ENCODE results near the gene STK39.
"Not testable (repeated sequence)": the region's sequence is repeated elsewhere in the genome, so short reads cannot be mapped to it uniquely, and the experiment has no call there.

The STK39 gene

DNA sequence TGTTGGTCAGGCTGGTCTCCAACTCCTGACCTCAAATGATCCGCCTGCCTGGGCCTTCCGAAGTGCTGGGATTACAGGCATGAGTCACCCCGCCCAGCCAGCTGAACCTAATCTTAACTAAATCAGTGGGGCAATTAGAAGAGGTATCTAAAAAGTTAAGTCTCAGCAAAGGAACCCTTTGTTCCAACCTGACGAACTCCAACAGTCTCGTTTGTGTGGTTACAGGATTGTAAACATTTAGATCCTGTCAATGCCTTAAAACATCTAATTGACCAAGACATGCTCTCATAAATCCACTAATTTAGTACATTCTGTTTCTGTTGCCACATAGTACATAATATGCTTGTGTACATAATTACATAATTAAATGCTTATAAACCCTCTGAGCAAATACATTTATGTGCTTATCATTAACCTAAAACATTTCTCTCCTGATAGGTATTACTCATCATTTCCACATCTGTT, 31.1 kb upstream of the STK39 start:
- Histone ChIP-seq H3K27ac (ENCODE audit: low read length) (no peak overlapping the region), H3K9me3 (ENCODE audit: insufficient read depth, low read length, severe bottlenecking) (no peaks in the 10 kb centered on the region), H3K4me3 (ENCODE audit: low read depth in 1 of 2, low read length in 2 of 2) (no peak overlapping the region), H3K4me2 (ENCODE audit: insufficient read depth, low read length) (no peak overlapping the region), H4K20me1 (ENCODE audit: insufficient read depth, low read length) (no peaks in the 10 kb centered on the region), H3K36me3 (ENCODE audit: insufficient read depth, low read length) (no peaks in the 10 kb centered on the region), H3K27me3 (ENCODE audit: insufficient read depth, low read length, poor library complexity) (peaks cover 8% of the 10 kb centered on the region), H3K9ac (ENCODE audit: low read depth, low read length) (no peak overlapping the region), H2AFZ (ENCODE audit: low read depth, low read length) (no peak overlapping the region), H3K79me2 (ENCODE audit: insufficient read depth, low read length) (no peaks in the 10 kb centered on the region), H3K4me1 (ENCODE audit: insufficient read depth, low read length) (no peaks in the 10 kb centered on the region)
- no peak for DNase-seq
- ATAC-seq (ENCODE audit: insufficient read depth, low read depth) = no peak
- TF ChIP-seq, protein P1, sequence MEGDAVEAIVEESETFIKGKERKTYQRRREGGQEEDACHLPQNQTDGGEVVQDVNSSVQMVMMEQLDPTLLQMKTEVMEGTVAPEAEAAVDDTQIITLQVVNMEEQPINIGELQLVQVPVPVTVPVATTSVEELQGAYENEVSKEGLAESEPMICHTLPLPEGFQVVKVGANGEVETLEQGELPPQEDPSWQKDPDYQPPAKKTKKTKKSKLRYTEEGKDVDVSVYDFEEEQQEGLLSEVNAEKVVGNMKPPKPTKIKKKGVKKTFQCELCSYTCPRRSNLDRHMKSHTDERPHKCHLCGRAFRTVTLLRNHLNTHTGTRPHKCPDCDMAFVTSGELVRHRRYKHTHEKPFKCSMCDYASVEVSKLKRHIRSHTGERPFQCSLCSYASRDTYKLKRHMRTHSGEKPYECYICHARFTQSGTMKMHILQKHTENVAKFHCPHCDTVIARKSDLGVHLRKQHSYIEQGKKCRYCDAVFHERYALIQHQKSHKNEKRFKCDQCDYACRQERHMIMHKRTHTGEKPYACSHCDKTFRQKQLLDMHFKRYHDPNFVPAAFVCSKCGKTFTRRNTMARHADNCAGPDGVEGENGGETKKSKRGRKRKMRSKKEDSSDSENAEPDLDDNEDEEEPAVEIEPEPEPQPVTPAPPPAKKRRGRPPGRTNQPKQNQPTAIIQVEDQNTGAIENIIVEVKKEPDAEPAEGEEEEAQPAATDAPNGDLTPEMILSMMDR (IDR thresholded peaks at IDR 0.05; ENCODE audit: borderline replicate concordance, extremely low read depth, low read length, poor library complexity, severe bottlenecking) = no peak
- no peak for TF ChIP-seq EZH2 (IDR thresholded peaks at IDR 0.05; ENCODE audit: borderline replicate concordance, low read depth, low read length, severe bottlenecking)

GRCh38 chr2:168277276-168277675, 29.9 kb upstream of the STK39 start:
- no peaks in the 10 kb centered on the region for H3K9me3 ChIP-seq (ENCODE audit: insufficient read depth, low read length, severe bottlenecking)
- no peak overlapping the region for H3K9ac ChIP-seq (ENCODE audit: low read depth, low read length)
- no peaks in the 10 kb centered on the region for H3K79me2 ChIP-seq (ENCODE audit: insufficient read depth, low read length)
- no peak for ATAC-seq (ENCODE audit: insufficient read depth, low read depth)
- H3K4me2 ChIP-seq (ENCODE audit: insufficient read depth, low read length) = no peak overlapping the region
- H3K4me1 ChIP-seq (ENCODE audit: insufficient read depth, low read length) = no peaks in the 10 kb centered on the region
- H3K27me3 ChIP-seq (ENCODE audit: insufficient read depth, low read length, poor library complexity) = peaks cover 8% of the 10 kb centered on the region
- TF ChIP-seq EZH2 (IDR thresholded peaks at IDR 0.05; ENCODE audit: borderline replicate concordance, low read depth, low read length, severe bottlenecking) = no peak
- TF ChIP-seq, protein P1 (IDR thresholded peaks at IDR 0.05; ENCODE audit: borderline replicate concordance, extremely low read depth, low read length, poor library complexity, severe bottlenecking) = no peak
- H4K20me1 ChIP-seq (ENCODE audit: insufficient read depth, low read length) = no peaks in the 10 kb centered on the region
- H2AFZ ChIP-seq (ENCODE audit: low read depth, low read length) = no peak overlapping the region
- no peak for DNase-seq
- no peak overlapping the region for H3K27ac ChIP-seq (ENCODE audit: low read length)
- H3K36me3 ChIP-seq (ENCODE audit: insufficient read depth, low read length) = no peaks in the 10 kb centered on the region
- no peak overlapping the region for H3K4me3 ChIP-seq (ENCODE audit: low read depth in 1 of 2, low read length in 2 of 2)

DNA sequence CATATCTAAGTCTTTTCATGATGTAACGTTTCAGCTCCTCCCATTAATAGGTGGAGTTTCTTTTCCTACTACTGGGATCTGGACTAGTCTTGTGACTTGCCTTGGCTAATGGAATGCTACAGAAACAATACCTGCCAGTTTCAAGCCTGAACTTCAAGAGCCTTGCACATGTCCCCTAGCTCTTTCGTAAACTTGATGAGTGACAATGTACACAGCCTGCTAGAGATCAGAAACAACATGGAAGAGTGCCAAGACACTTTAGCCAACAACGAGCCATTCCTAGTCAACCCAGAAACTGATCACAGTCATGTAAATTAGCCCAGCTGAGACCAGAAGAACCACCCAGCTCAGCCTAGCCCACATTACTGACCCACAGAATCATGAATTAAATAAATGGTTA, 24.8 kb upstream of the STK39 start:
- no peak for DNase-seq

GRCh38 chr2:168262926-168263325, 15.5 kb upstream of the STK39 start:
- H3K27ac ChIP-seq (ENCODE audit: low read length); H3K9me3 ChIP-seq (ENCODE audit: insufficient read depth, low read length, severe bottlenecking); H3K36me3 ChIP-seq (ENCODE audit: insufficient read depth, low read length); DNase-seq; H4K20me1 ChIP-seq (ENCODE audit: insufficient read depth, low read length); H3K4me1 ChIP-seq (ENCODE audit: insufficient read depth, low read length); H2AFZ ChIP-seq (ENCODE audit: low read depth, low read length); H3K9ac ChIP-seq (ENCODE audit: low read depth, low read length); ATAC-seq (ENCODE audit: insufficient read depth, low read depth); H3K79me2 ChIP-seq (ENCODE audit: insufficient read depth, low read length); H3K4me2 ChIP-seq (ENCODE audit: insufficient read depth, low read length); H3K4me3 ChIP-seq (ENCODE audit: low read depth in 1 of 2, low read length in 2 of 2); H3K27me3 ChIP-seq (ENCODE audit: insufficient read depth, low read length, poor library complexity): not testable (repeated sequence)

More for the DNA sequence above, 24.8 kb upstream of the STK39 start:
- no peak overlapping the region for H3K27ac ChIP-seq (ENCODE audit: low read length)
- H4K20me1 ChIP-seq (ENCODE audit: insufficient read depth, low read length) = no peaks in the 10 kb centered on the region
- no peak for TF ChIP-seq EZH2 (IDR thresholded peaks at IDR 0.05; ENCODE audit: borderline replicate concordance, low read depth, low read length, severe bottlenecking)
- TF ChIP-seq, protein P1 (IDR thresholded peaks at IDR 0.05; ENCODE audit: borderline replicate concordance, extremely low read depth, low read length, poor library complexity, severe bottlenecking) = no peak
- H3K9me3 ChIP-seq (ENCODE audit: insufficient read depth, low read length, severe bottlenecking) = no peaks in the 10 kb centered on the region
- no peaks in the 10 kb centered on the region for H3K79me2 ChIP-seq (ENCODE audit: insufficient read depth, low read length)
- no peak overlapping the region for H3K9ac ChIP-seq (ENCODE audit: low read depth, low read length)
- ATAC-seq (ENCODE audit: insufficient read depth, low read depth) = no peak
- H3K4me3 ChIP-seq (ENCODE audit: low read depth in 1 of 2, low read length in 2 of 2) = no peak overlapping the region
- H2AFZ ChIP-seq (ENCODE audit: low read depth, low read length) = no peak overlapping the region
- no peaks in the 10 kb centered on the region for H3K27me3 ChIP-seq (ENCODE audit: insufficient read depth, low read length, poor library complexity)
- no peaks in the 10 kb centered on the region for H3K36me3 ChIP-seq (ENCODE audit: insufficient read depth, low read length)
- H3K4me2 ChIP-seq (ENCODE audit: insufficient read depth, low read length) = no peak overlapping the region
- H3K4me1 ChIP-seq (ENCODE audit: insufficient read depth, low read length) = no peaks in the 10 kb centered on the region
